Vagina (tissue), 2 donors: Measurements from ENCODE around the gene TMTC1.

Source experiments
- CTCF ChIP-seq, 3 experiments: fragments of 450-650 bp in 2 of 3; fragments of 200-600 bp in 1 of 3; sonication (generic) in 1 of 3; IDR thresholded peaks; one replicate each; pipeline ENCODE4 v1.5.1; 2017 to 2019; ENCODE audit warnings: antibody characterized with exemption in 3 of 3, mild to moderate bottlenecking in 2 of 3, moderate library complexity in 2 of 3
- POLR2A ChIP-seq, 2 donors: fragments of 450-650 bp; IDR thresholded peaks; one replicate each; pipeline ENCODE4 v1.6.1; 2017; ENCODE audit warnings: antibody characterized with exemption in 2 of 2, mild to moderate bottlenecking in 2 of 2, moderate library complexity in 2 of 2

GRCh38 chr12:29589286-29589820 is 194.4 kb downstream of the TMTC1 start:
- TF ChIP-seq CTCF (IDR thresholded peaks at IDR 0.05) (no peak), POLR2A (IDR thresholded peaks at IDR 0.05) (no peak)
